Measurements from ENCODE around the gene PSAP. TPM values are rescaled to one million over a fixed set of nuclear protein-coding genes. Genes with fewer than 3 reads are reported as not detected.
A peak's percentile ranks its signal among the peaks of the same experiment; 100 is the strongest.

PSAP gene
- total RNA-seq, 1 experiment from 2014 or later, result 565 TPM

- no peak for DNase-seq (ENCODE audit: low spot score)
These were observed 21.9 kb downstream of the PSAP start for GRCh38 chr10:71829171-71829570.

DNA sequence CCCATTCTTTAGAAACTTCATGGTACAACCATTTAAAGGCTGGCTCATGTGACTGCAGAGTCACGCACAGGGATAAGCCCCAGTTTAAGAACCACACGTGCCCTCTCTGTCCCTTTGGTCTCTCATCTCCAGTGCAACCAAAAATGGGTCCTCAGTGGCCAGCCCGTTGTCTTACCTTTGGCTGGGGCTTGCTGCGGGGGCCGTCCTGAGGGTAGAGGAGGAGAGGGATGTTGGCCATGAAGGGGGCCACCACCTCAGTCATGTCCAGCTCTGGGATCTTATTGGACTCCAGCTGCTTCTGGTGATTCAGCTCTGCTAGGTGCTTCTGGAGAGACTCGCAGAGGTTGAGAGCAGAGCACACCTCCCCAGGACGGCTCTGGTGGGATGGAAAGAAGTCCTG, 22.3 kb downstream of the PSAP start:
- no peak for DNase-seq (ENCODE audit: low spot score)

- DNase-seq (ENCODE audit: low spot score), result no peak
These were observed 23.2 kb downstream of the PSAP start for GRCh38 chr10:71827852-71828251.

DNA sequence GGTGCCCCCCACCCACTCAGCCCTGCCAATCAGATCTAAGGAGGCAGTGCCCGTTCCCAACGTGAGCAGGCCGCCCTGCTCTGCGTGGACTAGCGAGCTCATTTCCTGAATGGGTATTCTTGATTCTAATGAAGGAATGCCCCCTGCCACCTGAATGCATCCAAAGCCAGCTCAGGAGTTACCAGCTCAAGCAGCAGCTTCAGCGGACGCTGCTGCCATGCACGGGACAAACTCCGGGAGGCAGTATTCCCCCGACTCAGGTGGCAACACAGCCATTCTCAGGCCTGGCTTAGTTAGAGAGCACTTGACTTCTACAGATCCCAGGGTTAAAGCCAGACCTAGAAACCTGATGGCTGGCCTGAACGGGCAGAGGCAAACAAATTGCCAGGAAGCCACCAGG, 25.8 kb downstream of the PSAP start:
- no peak for DNase-seq (ENCODE audit: low spot score)

GRCh38 chr10:71824333-71824732, 26.7 kb downstream of the PSAP start:
- no peak for DNase-seq (ENCODE audit: low spot score)

GRCh38 chr10:71823356-71823755, 27.7 kb downstream of the PSAP start:
- no peak for DNase-seq (ENCODE audit: low spot score)

- no peak for DNase-seq (ENCODE audit: low spot score)
These were observed 28.9 kb downstream of the PSAP start for GRCh38 chr10:71821909-71822763.

DNA sequence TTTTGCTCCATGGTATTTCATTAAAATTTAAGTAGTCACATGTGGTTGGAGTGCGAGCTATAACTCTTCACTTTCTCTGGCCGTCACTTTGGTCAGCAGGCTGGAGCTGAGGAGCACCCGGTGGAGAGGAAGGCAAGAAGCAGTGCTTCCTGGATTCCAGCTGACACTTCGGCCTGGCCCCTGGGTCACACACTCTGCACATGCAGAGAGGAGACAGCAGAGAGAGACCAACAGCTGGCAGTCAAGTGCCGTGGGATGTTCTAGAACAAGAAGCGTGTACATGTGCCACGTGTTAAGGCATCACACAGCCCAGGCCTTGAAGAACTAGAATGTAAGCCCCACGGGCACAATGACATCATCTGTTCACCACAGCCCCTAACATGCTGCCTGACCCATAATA, 30.1 kb downstream of the PSAP start:
- no peak for DNase-seq (ENCODE audit: low spot score)

GRCh38 chr10:71819985-71820384, 31.1 kb downstream of the PSAP start:
- DNase-seq (ENCODE audit: low spot score), result no peak

DNA sequence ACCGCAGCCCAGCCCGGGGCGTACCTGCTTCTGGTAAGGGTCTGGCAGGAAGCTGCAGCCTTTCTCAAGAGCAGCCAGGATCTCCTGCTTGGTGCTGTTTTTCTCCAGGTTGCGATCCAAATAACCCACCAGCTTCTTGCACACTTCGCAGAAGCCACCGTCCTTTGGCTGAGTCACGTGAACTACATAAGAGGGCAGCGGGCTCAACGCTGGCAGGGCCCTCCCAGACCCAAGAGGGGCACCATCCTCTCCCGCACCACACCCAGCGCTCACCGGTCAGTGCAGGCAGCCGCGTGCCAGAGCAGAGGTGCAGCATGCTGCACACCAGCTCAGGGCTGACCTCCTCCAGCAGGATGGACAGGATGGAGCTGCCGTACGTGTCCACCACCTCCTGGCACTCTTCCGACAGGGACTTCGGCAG, 31.6 kb downstream of the PSAP start:
- no peak for DNase-seq (ENCODE audit: low spot score)

GRCh38 chr10:71818674-71819260, 32.3 kb downstream of the PSAP start:
- DNase-seq (ENCODE audit: low spot score), result no peak

DNA sequence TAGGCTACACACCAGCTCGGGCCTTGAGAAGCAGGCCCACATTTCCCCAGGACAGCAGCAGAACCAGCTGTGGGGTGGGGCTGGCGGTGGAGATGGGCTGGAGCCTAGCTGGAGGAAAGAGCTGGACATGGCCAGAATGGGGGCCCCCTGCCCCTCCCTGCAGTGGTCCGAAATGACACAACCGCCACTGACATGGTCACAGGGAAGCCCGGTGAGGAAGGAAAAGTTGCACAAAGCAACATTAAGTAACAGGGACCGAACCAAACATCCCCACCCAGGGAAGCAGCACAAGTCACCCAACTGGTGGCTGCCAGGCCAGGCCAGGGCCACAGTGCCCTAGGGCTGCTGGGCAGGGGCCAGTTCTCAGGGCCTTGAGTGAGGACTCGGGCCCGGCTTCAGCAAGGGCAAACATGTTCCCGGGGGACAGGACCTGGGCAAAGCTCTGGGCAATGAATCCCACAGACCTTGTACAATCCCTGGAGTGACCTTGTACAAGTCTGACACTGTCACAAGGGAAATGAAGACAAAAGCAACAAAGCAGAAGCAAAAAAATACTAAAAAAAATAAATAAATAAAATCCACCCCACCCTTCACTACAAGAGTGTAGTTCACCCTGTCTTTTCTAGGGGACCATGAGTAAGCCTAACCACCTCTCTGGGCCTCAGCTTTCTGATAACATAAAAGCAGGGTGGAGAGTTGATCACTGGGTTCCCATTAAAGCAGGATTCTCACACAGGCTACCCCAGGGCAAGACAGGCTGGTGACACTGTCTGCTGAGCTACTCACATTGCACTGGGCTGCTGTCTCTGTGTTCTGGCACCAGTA, 33.0 kb downstream of the PSAP start:
- DNase-seq (ENCODE audit: low spot score), result no peak

DNA sequence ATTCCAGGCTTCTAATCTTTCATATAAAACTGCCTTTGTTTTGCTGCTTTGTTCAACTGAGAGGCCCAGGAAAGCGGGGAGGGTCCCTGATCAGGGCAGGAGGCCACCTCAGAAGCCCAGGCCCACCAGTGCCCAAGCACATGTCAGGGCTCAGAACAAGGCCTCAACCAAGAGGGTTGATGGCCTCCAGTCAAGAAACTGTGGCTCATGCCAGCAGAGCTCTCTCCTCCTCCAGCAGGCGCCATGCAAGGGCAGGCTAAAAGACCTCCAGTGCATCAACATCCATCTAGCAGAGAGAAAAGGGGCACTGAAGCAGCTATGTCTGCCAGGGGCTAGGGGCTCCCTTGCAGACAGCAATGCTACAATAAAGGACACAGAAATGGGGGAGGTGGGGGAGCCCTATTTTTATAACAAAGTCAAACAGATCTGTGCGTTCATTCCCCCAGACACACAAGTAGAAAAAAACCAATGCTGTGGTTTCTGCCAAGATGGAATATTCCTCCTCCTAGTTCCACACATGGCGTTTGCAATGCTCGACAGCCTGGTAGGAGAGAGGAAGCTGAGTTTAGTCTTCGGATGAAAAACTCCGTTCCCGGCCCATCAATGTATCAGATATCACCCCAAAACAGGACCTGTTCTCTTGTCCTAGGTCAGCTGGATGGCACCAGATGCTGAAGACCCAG, 34.0 kb downstream of the PSAP start:
- no peak for DNase-seq (ENCODE audit: low spot score)

DNA sequence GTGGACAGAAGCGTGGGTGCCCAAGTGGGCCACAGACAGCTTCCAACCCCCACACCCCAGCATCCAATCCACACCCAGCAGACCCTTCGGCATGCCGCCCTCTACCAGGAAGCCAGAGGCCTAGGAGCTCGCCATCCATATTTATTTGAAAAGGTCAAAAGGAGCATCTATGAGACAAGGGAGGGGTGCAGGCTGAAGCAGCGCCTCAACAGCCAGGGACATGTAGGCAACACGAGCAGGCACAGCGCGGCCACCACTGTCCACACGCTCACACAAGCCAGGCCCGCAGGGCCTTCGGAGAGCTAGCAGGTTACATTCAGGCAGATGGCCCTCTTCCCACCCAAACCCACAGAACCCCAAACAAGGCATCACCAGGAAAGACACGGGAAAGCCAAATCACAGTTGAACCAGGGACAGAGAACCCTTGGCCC, 34.6 kb downstream of the PSAP start:
- DNase-seq (ENCODE audit: low spot score), result no peak

GRCh38 chr10:71815515-71816130, 35.4 kb downstream of the PSAP start:
- DNase-seq (ENCODE audit: low spot score), result no peak

DNA sequence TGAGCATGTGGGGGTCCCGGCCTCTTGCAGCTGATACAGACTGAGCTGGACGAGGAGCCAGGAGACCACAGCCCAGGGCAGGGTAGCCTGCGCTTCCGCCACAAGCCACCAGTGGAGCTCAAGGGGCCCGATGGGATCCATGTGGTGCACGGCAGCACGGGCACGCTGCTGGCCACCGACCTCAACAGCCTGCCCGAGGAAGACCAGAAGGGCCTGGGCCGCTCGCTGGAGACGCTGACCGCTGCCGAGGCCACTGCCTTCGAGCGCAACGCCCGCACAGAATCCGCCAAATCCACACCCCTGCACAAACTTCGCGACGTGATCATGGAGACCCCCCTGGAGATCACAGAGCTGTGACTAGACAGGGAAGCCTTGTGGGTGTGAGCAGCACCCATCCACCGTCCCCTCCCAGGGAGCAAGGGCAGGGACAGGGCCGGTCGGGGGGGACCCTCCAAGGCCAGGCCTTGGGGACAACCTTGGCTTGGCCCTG, 36.1 kb downstream of the PSAP start:
- DNase-seq (ENCODE audit: low spot score), result no peak

DNA sequence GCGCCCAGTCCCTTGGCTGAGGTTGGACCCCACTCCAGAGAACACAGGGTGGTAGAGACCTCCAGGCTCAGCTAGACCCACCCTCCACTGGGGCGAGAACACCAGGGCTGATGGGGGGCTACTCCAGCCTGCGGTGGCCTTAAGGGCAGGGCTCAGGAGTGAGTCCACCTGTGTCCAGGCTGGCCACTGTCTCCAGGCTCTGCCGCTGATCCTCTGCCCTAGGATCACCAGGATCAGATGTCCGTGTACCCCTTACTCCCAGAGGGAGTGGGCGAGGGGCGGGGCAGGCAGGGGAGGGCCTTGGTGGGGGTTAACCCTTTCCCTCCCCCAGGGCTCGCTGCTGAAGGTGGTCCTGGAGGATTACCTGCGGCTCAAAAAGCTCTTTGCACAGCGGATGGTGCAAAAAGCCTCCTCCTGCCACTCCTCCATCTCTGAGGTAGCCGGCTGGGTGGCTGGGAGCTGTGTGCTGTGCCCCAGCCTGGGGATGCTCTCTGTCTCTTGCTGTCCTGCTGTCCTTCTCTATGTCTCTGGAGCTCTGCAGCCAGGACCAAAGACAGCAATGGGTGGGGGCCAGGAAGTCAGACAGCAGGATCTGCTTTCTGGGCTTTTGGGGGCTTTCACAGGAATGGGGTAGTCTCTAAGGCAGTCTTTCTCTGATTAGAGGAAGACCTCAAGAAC, 38.0 kb downstream of the PSAP start:
- no peak for DNase-seq (ENCODE audit: low spot score)

DNA sequence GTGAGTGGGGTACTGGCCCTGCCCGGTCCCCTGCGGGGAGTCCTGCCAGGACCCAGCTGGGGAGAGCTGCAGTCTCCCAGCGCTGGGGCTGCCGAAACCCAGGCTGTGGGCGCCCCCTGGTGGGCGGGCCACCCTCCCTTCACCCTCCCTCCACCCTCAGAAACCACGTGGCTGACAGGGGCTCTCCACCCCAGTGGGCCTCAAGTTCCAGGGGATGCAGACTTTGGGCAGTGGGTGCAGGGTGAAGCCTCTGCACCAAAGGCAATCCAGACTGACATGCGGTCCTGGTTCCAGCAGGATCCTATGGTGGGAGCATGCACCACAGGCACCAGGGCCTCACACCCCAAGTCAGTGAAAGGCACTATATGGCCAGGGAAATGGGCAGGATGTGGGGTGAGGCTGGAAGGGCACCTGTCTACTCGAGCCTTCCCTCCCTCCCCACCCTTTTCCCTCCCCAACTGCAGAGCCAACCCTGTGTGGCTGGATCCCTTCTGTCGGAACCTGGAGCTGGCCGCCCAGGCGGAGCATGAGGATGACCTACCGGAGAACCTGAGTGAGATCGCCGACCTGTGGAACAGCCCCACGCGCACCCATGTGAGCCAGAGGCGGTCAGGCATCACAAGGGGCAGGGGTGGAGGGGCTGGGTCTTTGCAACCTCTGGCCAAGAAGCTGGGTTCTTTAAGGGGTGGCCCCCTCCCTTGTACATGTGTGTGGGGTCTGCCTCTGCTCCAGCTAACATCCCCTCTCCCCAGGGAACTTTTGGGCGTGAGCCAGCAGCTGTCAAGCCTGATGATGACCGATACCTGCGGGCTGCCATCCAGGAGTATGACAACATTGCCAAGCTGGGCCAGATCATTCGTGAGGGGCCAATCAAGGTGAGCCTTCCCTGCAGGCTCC, 38.8 kb downstream of the PSAP start:
- peak; percentile 71 for DNase-seq (ENCODE audit: low spot score)

DNA sequence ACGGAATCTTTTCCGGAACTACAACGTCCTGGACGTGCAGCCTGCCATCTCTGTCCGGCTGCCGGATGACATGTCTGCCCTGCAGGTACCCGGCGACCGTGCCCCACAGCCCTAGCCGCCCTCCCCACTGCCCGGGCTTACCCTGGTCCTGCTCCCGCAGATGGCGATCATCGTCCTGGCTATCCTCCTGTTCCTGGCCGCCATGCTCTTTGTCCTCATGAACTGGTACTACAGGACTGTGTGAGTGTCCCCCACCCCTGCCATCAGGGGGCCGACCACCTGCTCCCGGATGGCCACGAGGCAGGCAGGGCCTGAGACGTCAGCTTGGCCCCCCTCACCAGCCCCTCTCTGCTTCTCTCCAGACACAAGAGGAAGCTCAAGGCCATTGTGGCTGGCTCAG, 39.7 kb downstream of the PSAP start:
- DNase-seq (ENCODE audit: low spot score), result no peak

Data from HT-29 (cell line).